Measurements from ENCODE around the gene ADIPOR1.
A peak's percentile ranks its signal among the peaks of the same experiment; 100 is the strongest.

Gene ADIPOR1

DNA sequence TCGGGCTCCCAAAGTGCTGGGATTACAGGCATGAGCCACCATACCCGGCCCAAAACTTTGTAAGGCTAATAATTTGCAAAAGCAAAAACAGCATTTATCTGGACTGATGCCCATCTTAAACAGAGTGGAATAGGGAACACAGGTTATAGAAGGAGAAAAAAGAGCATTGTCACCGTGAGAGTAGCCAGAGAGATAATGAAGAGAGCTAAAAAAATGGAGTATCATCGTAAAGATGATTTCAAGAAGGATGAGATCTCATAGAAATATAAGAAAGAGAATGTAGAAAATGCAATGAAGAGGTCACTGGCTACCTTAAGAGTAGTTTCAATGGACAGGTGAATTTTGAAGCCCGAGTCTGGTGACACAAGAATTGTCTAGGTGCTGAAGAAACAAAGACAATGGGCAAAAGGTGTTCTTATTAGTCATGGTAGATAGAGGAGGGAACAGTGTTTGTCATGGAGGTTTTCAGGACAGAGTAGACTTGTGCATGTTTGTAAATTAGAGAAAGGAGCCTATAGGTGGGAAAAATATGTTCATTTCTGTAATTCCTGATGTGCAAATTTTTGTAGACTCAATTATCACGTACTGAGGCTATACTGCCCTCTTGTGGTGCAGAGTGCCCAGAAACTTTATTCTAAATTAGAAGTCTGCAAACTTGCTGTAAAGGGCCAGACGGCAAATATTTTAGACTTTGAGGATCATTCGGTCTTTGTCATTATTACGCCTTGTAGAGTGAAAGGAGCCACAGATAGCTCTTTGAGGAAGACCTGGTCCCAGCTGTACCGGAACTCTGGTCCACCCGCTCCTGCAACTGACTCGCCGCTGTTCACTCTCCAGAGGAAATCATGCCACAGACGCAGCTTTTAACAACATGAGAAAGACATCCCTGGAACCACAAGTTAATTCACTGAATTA lies 41.0 kb upstream of the ADIPOR1 start:
- H3K4me1 ChIP-seq (ENCODE audit: control insufficient read depth, low read length): peaks cover 31% of the 10 kb centered on the region
- H3K9me2 ChIP-seq (replicated peaks; ENCODE audit: control insufficient read depth, low read length): no peaks in the 10 kb centered on the region
- no peaks in the 10 kb centered on the region for H3K9me3 ChIP-seq (ENCODE audit: control insufficient read depth, insufficient read depth, low read length)
- H3K4me3 ChIP-seq (ENCODE audit: low read length): peak overlapping the region; percentile 62
- H3K4me2 ChIP-seq (ENCODE audit: low read length): peak overlapping the region; percentile 73
- no peaks in the 10 kb centered on the region for H4K20me1 ChIP-seq (ENCODE audit: control insufficient read depth, insufficient read depth, low read depth, low read length)
- no peak for TF ChIP-seq EZH2phosphoT487 (IDR thresholded peaks at IDR 0.05; ENCODE audit: borderline replicate concordance, low read length)
- TF ChIP-seq, protein P1, sequence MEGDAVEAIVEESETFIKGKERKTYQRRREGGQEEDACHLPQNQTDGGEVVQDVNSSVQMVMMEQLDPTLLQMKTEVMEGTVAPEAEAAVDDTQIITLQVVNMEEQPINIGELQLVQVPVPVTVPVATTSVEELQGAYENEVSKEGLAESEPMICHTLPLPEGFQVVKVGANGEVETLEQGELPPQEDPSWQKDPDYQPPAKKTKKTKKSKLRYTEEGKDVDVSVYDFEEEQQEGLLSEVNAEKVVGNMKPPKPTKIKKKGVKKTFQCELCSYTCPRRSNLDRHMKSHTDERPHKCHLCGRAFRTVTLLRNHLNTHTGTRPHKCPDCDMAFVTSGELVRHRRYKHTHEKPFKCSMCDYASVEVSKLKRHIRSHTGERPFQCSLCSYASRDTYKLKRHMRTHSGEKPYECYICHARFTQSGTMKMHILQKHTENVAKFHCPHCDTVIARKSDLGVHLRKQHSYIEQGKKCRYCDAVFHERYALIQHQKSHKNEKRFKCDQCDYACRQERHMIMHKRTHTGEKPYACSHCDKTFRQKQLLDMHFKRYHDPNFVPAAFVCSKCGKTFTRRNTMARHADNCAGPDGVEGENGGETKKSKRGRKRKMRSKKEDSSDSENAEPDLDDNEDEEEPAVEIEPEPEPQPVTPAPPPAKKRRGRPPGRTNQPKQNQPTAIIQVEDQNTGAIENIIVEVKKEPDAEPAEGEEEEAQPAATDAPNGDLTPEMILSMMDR (IDR thresholded peaks at IDR 0.05; ENCODE audit: low read depth, low read length, poor library complexity, severe bottlenecking): peak; percentile 91
- H3K27me3 ChIP-seq (ENCODE audit: control insufficient read depth, low read length): peaks cover 4% of the 10 kb centered on the region; the same call in 1 of the 2 replicates
- peak overlapping the region; percentile 76 for H3K27ac ChIP-seq (ENCODE audit: low read depth, low read length)
- H3K36me3 ChIP-seq (ENCODE audit: control insufficient read depth, low read length): no peaks in the 10 kb centered on the region
- H3K79me2 ChIP-seq (ENCODE audit: control insufficient read depth, low read length): no peaks in the 10 kb centered on the region
- peaks cover 15% of the 10 kb centered on the region for H3F3A ChIP-seq (ENCODE audit: control insufficient read depth, insufficient read depth)

DNA sequence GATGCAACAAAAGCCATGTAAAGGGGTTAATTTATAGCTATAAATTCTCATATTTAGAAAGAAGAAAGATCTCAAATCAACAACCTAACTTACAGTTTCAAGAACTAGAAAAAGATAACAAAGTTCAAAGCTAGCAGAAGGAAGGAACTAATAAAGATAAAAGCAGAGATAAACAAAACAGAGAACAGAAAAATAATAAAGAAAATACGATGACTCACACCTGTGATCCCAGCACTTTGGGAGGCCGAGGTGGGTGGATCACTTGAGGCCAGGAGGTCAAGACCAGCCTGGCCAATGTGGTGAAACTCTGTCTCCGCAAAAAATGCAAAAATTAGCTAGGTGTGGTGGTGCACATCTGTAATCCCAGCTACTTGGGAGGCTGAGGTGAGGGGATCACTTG lies 36.6 kb upstream of the ADIPOR1 start:
- peaks cover 7% of the 10 kb centered on the region for H3F3A ChIP-seq (ENCODE audit: control insufficient read depth, insufficient read depth)
- peaks cover 7% of the 10 kb centered on the region for H3K27me3 ChIP-seq (ENCODE audit: control insufficient read depth, low read length)
- H3K9me2 ChIP-seq (replicated peaks; ENCODE audit: control insufficient read depth, low read length): no peaks in the 10 kb centered on the region
- H3K4me1 ChIP-seq (ENCODE audit: control insufficient read depth, low read length): peaks cover 35% of the 10 kb centered on the region
- H3K4me2 ChIP-seq (ENCODE audit: low read length): no peak overlapping the region
- H4K20me1 ChIP-seq (ENCODE audit: control insufficient read depth, insufficient read depth, low read depth, low read length): no peaks in the 10 kb centered on the region
- no peak overlapping the region for H3K27ac ChIP-seq (ENCODE audit: low read depth, low read length)
- H3K79me2 ChIP-seq (ENCODE audit: control insufficient read depth, low read length): no peaks in the 10 kb centered on the region
- no peaks in the 10 kb centered on the region for H3K9me3 ChIP-seq (ENCODE audit: control insufficient read depth, insufficient read depth, low read length)
- no peaks in the 10 kb centered on the region for H3K36me3 ChIP-seq (ENCODE audit: control insufficient read depth, low read length)
- TF ChIP-seq EZH2phosphoT487 (IDR thresholded peaks at IDR 0.05; ENCODE audit: borderline replicate concordance, low read length): no peak
- TF ChIP-seq, protein P1 (IDR thresholded peaks at IDR 0.05; ENCODE audit: low read depth, low read length, poor library complexity, severe bottlenecking): no peak
- no peak overlapping the region for H3K4me3 ChIP-seq (ENCODE audit: low read length)

DNA sequence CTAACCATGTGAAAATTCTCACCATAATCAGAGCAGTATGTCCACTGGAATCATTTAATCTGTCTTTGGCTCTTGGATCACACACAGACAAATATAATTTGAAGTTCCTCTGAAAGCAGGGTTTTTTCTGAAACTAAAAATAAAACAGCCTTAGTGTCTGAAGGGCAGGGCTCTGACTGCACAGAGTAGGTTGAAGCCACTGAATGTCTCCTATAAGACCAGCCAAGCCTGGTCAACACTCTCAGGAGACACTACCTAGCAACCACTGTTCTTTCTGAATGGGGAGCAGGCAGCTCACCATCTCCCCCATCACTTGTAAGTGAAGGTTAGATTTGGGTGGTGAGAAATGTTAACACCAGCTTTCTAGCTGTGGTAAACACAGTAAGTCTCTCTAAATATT lies 33.0 kb upstream of the ADIPOR1 start:
- no peak for TF ChIP-seq EZH2phosphoT487 (IDR thresholded peaks at IDR 0.05; ENCODE audit: borderline replicate concordance, low read length)
- TF ChIP-seq, protein P1 (IDR thresholded peaks at IDR 0.05; ENCODE audit: low read depth, low read length, poor library complexity, severe bottlenecking): no peak
- H3K9me3 ChIP-seq (ENCODE audit: control insufficient read depth, insufficient read depth, low read length): no peaks in the 10 kb centered on the region
- no peak overlapping the region for H3K4me2 ChIP-seq (ENCODE audit: low read length)
- no peaks in the 10 kb centered on the region for H3F3A ChIP-seq (ENCODE audit: control insufficient read depth, insufficient read depth)
- H3K9me2 ChIP-seq (replicated peaks; ENCODE audit: control insufficient read depth, low read length): no peaks in the 10 kb centered on the region
- no peaks in the 10 kb centered on the region for H4K20me1 ChIP-seq (ENCODE audit: control insufficient read depth, insufficient read depth, low read depth, low read length)
- no peak overlapping the region for H3K27ac ChIP-seq (ENCODE audit: low read depth, low read length)
- H3K4me3 ChIP-seq (ENCODE audit: low read length): no peak overlapping the region
- no peaks in the 10 kb centered on the region for H3K79me2 ChIP-seq (ENCODE audit: control insufficient read depth, low read length)
- peaks cover 17% of the 10 kb centered on the region for H3K4me1 ChIP-seq (ENCODE audit: control insufficient read depth, low read length)
- no peaks in the 10 kb centered on the region for H3K36me3 ChIP-seq (ENCODE audit: control insufficient read depth, low read length)
- peaks cover 7% of the 10 kb centered on the region for H3K27me3 ChIP-seq (ENCODE audit: control insufficient read depth, low read length)

Measured in DOHH2 (cell line).